ENCODE results near the gene SLC14A1.
A peak's percentile ranks its signal among the peaks of the same experiment; 100 is the strongest.

The SLC14A1 gene

DNA sequence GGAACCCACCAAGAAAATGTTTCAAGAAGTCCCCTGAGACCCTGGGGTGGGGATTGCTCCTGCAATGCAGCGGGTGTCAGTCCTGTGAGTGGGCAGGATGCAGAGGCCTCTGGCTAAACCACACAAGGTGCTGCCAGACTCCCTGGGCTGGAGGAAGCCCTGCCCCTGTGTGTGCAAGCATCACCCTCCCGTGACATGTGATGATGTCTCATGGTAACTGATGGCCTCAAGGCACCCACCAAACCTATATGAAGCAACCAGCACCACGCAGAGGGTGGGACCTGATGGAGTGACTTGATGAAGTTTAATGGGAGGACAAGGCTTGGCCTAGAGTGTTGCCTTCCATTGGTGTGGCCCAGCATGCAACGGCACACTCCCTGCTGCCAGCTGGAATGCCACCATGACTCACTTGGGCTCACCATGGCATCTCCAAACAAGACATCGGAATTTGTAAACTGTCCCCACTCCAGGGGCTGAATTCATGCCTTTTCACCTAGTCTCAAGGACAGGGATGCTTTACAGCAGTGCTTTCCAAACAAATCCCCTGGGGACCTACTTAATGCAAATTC is 8.7 kb upstream of the SLC14A1 start:
- H3K4me3 ChIP-seq (ENCODE audit: low read length), result no peak overlapping the region
- no peak for DNase-seq (ENCODE audit: low read depth)
- TF ChIP-seq, protein P1, sequence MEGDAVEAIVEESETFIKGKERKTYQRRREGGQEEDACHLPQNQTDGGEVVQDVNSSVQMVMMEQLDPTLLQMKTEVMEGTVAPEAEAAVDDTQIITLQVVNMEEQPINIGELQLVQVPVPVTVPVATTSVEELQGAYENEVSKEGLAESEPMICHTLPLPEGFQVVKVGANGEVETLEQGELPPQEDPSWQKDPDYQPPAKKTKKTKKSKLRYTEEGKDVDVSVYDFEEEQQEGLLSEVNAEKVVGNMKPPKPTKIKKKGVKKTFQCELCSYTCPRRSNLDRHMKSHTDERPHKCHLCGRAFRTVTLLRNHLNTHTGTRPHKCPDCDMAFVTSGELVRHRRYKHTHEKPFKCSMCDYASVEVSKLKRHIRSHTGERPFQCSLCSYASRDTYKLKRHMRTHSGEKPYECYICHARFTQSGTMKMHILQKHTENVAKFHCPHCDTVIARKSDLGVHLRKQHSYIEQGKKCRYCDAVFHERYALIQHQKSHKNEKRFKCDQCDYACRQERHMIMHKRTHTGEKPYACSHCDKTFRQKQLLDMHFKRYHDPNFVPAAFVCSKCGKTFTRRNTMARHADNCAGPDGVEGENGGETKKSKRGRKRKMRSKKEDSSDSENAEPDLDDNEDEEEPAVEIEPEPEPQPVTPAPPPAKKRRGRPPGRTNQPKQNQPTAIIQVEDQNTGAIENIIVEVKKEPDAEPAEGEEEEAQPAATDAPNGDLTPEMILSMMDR (conservative IDR thresholded peaks at IDR 0.05; ENCODE audit: low read depth, low read length), result no peak

DNA sequence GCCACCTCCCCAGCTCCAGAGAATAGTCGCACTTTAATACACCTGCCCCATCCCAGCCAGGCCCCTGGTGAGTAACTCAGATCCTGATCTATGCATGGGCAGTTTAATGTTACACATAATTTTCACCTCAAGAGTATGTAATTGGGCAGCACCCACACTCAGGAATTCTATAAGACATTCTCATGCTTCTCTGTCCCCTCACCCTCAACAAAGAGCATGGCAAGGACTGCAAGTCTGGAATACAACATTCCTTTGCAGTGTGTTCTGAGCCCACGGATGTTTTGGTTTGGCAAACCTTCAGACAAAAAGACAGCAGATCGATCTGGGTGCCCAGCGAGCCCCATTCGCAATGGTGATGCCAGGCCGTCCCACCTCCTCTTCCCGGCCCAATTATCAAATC is 4.9 kb upstream of the SLC14A1 start:
- no peak for DNase-seq (ENCODE audit: low read depth)
- no peak overlapping the region for H3K4me3 ChIP-seq (ENCODE audit: low read length)
- TF ChIP-seq, protein P1 (conservative IDR thresholded peaks at IDR 0.05; ENCODE audit: low read depth, low read length), result no peak

DNA sequence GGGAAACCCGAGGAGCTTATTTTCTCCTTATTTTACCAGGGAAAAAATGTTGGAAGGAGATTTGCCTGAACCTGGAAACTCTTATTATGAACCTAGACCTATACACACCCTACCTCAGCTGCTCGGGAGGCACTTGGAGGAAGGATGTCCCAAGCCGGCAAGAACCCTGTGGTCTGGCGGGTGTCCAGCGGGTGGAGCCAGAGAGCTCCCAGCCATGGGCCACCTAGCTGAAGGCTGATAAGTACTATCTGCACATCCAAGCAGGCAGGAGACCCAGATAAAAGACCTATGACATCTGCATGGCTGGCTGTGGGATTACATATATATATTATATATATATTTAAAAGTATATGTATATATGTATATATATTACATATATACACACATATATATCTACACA is 1.1 kb upstream of the SLC14A1 start:
- no peak for DNase-seq (ENCODE audit: low read depth)
- TF ChIP-seq, protein P1 (conservative IDR thresholded peaks at IDR 0.05; ENCODE audit: low read depth, low read length), result peak; percentile 96
- no peak overlapping the region for H3K4me3 ChIP-seq (ENCODE audit: low read length)

DNA sequence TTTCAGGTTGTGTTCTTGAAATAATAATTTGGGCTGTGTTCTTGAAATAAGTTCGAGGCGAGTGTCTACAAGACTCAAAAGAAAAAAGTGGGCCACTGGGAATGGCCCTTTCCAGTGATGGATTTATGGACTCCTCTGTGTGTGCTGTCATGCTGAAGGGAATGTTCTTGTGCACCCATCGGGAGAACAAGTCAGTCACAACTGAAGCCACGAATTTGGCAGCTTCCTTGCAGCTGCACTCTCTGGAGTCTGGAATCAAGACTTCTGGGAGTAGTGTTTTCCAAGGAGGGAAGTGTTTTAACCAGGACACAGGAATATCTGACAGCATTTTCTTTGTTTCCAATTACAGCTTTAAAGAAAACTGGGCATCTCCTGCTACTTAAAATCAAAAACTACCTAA is 620 bp downstream of the SLC14A1 start:
- TF ChIP-seq, protein P1 (conservative IDR thresholded peaks at IDR 0.05; ENCODE audit: low read depth, low read length), result no peak
- no peak overlapping the region for H3K4me3 ChIP-seq (ENCODE audit: low read length)
- DNase-seq (ENCODE audit: low read depth), result no peak

DNA sequence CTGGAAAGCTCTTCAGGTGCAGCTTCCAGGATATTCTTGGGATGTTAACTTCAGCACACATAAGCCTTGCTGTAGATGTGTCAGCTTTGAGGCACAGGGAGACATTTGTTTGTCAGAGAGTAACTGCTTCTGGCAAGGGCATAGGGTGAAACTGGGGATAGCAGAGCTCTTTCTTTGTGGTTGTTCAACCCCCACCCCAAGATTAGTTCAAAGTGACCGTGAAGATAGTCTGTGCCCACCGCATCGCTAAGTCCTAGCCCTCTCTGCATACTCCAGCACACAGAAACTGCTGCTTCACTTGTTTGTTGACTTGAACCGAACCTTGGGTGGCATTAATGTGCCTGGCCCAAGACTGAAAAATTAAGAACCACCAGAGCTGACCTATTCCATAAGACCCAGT is 1.4 kb downstream of the SLC14A1 start:
- no peak for DNase-seq (ENCODE audit: low read depth)
- H3K4me3 ChIP-seq (ENCODE audit: low read length), result no peak overlapping the region
- TF ChIP-seq, protein P1 (conservative IDR thresholded peaks at IDR 0.05; ENCODE audit: low read depth, low read length), result no peak

DNA sequence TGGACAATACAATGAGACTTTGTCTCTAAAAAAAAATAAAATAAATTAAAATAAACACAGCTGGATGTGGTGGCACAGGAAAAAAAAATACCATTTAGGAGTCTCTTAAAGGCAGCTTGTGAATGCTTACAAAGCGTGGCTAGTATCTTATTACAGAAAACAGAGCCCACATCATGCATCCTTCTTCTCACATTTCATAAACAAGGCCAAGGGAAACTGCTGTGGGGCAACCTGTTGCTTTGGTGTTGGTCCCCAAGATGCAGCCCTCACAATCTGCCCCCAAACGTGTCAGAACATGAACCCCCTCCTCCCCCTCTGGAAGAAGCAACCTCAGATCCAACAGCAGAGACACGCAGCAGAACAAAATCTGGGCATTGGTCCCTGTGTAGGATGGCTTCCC is 2.6 kb downstream of the SLC14A1 start:
- TF ChIP-seq, protein P1 (conservative IDR thresholded peaks at IDR 0.05; ENCODE audit: low read depth, low read length), result no peak
- DNase-seq (ENCODE audit: low read depth), result no peak
- H3K4me3 ChIP-seq (ENCODE audit: low read length), result no peak overlapping the region

DNA sequence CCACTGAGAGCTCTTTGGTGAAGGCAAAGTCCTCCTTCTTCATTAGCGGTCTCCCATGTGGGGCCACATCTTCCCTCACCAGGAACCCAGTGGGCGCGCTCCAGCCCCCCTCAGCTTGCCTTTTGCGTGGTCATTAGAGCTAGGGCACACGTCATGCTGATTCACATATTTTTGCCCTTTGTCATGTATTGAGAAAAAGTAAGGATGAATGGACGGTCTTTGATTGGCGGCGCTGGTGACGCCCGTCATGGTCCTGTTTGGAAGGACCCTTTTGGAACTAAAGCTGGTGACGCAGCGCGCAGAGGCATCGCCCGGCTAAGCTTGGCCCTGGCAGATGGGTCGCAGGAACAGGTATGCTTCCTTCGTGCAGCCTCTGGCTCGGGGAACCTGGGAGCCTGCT is 3.1 kb downstream of the SLC14A1 start:
- no peak for DNase-seq (ENCODE audit: low read depth)
- TF ChIP-seq, protein P1 (conservative IDR thresholded peaks at IDR 0.05; ENCODE audit: low read depth, low read length), result no peak

More for the DNA sequence above, 3.1 kb downstream of the SLC14A1 start:
- no peak overlapping the region for H3K4me3 ChIP-seq (ENCODE audit: low read length)
